Heart left ventricle (tissue), 13 donors: ENCODE measurements around the gene RGS6.

Source experiments
- CTCF ChIP-seq, 12 donors: fragments of 200-600 bp; sonication (generic) in 4 of 12; IDR thresholded peaks; one replicate each; pipeline versions ENCODE4 v1.5.0 to v1.8.0; 2018 to 2022; ENCODE audit warnings: antibody characterized with exemption in 12 of 12, mild to moderate bottlenecking in 5 of 12
- POLR2A ChIP-seq, 2 donors: fragments of 450-650 bp; IDR thresholded peaks; one replicate each; pipeline ENCODE4 v1.6.1; 2017; ENCODE audit warnings: antibody characterized with exemption in 2 of 2, mild to moderate bottlenecking in 2 of 2, moderate library complexity in 2 of 2
- donor health status: ischemic (EF 13 %, LVEDD 7.1; RV severe dilation, severe dysfunction).
- donor health status: DM: no; HTN: yes; CAD: no.
- donor health status: DM: no; HTN: no; CAD: no.
- donor health status: ischemic (EF 25% LVEDD 6.9; RV normal size, moderate dysfunction).
- donor health status: ischemic (EF 25% LVEDD 5.7; RV mildly dilated, moderate dysfunction).
- donor health status: ischemic (EF 35%, LVEDD 5.7; RV mildly dilated, moderate dysfunction).
- donor health status: nonischemic (EF 11% LVEDD 7.7; RV severe dilation, severe dysfunction).
- donor health status: DM: yes; HTN: yes; CAD: no.
- donor health status: PGD.
- donor health status: ischemic (EF 29% LVEDD 5.4; RV normal size, mild dysfunction).
- donor health status: nonischemic (EF 23%, LVEDD 6.1; RV moderate dilation, normal function).

- TF ChIP-seq CTCF (IDR thresholded peaks at IDR 0.05) (no peak), POLR2A (IDR thresholded peaks at IDR 0.05) (no peak)
Observed at GRCh38 chr14:71942904-71943694, 10.9 kb downstream of the RGS6 start.
